ENCODE measurements around the gene FOXL3. TPM values are rescaled to one million over a fixed set of nuclear protein-coding genes. Genes with fewer than 3 reads are reported as not detected.
"Not testable (repeated sequence)": the region's sequence is repeated elsewhere in the genome, so short reads cannot be mapped to it uniquely, and the experiment has no call there.

FOXL3 gene
- total RNA-seq, 1 experiment from 2014 or later, result not detected

GRCh38 chr7:261341-262250 is 28.4 kb upstream of the FOXL3 start:
- intact Hi-C loops (cut with micrococcal nuclease; ENCODE audit: unreplicated experiment) (no loop called here), in situ Hi-C loops (cut with HindIII; ENCODE audit: low pct_unique_long_range_greater_than_20kb, low sequenced_read_pairs) (no loop called here)
- Histone ChIP-seq H3K27ac (ENCODE audit: low read length) (no peak overlapping the region), H3K27me3 (ENCODE audit: control insufficient read depth, insufficient read depth, low read length) (no peaks in the 10 kb centered on the region), H3K4me3 (ENCODE audit: low read depth in 2 of 2, low read length in 2 of 2) (no peak overlapping the region), H3K9me3 (ENCODE audit: control insufficient read depth, insufficient read depth, low read depth, low read length) (0 out of 2 replicates have a peak, but pooled peaks cover 4% of the 10 kb centered on the region), H3K36me3 (ENCODE audit: control insufficient read depth, insufficient read depth, low read length) (no peaks in the 10 kb centered on the region), H3K4me1 (ENCODE audit: control insufficient read depth, insufficient read depth, low read length) (peaks cover 1% of the 10 kb centered on the region; the same call in 1 of the 2 replicates)
- no peak for TF ChIP-seq SIN3A (IDR thresholded peaks at IDR 0.05; ENCODE audit: borderline replicate concordance, insufficient read depth, low read depth, low read length)
- TF ChIP-seq CTCF (IDR thresholded peaks at IDR 0.05), result no peak
- no peak for TF ChIP-seq POLR2AphosphoS5 (IDR thresholded peaks at IDR 0.05; ENCODE audit: low read depth, low read length)
- no peak for TF ChIP-seq TCF7L2 (IDR thresholded peaks at IDR 0.05; ENCODE audit: low read depth, low read length)
- TF ChIP-seq REST (IDR thresholded peaks at IDR 0.05; ENCODE audit: insufficient read depth in 1 of 2, low read depth in 2 of 2, low read length in 1 of 2), result no peak
- no TSS peak for BruUV-seq (replicated peaks)
- no peak for DNase-seq (ENCODE audit: low read depth, low spot score)
- no peak for ATAC-seq
- ChIA-PET CTCF (no interaction called here), POLR2A (no interaction called here)

- Histone ChIP-seq H3K4me1 (ENCODE audit: control insufficient read depth, insufficient read depth, low read length) (peaks cover 3% of the 10 kb centered on the region; the same call in 1 of the 2 replicates), H3K4me3 (ENCODE audit: low read depth in 2 of 2, low read length in 2 of 2) (no peak overlapping the region), H3K36me3 (ENCODE audit: control insufficient read depth, insufficient read depth, low read length) (no peaks in the 10 kb centered on the region), H3K9me3 (ENCODE audit: control insufficient read depth, insufficient read depth, low read depth, low read length) (0 out of 2 replicates have a peak, but pooled peaks cover 4% of the 10 kb centered on the region), H3K27me3 (ENCODE audit: control insufficient read depth, insufficient read depth, low read length) (no peaks in the 10 kb centered on the region; the same call in 1 of the 2 replicates), H3K27ac (ENCODE audit: low read length) (no peak overlapping the region)
- CTCF ChIA-PET, result no interaction called here
- POLR2A ChIA-PET, result no interaction called here
- in situ Hi-C loops (cut with HindIII; ENCODE audit: low pct_unique_long_range_greater_than_20kb, low sequenced_read_pairs) (no loop called here), intact Hi-C loops (cut with micrococcal nuclease; ENCODE audit: unreplicated experiment) (no loop called here)
- DNase-seq (ENCODE audit: low read depth, low spot score) (no peak), ATAC-seq (no peak)
- TF ChIP-seq CTCF (IDR thresholded peaks at IDR 0.05) (no peak), POLR2AphosphoS5 (IDR thresholded peaks at IDR 0.05; ENCODE audit: low read depth, low read length) (no peak), SIN3A (IDR thresholded peaks at IDR 0.05; ENCODE audit: borderline replicate concordance, insufficient read depth, low read depth, low read length) (no peak)
- BruUV-seq (replicated peaks), result no TSS peak
Observed at GRCh38 chr7:262251-262572, 27.8 kb upstream of the FOXL3 start.

- POLR2A ChIA-PET; H3K27me3 ChIP-seq (ENCODE audit: control insufficient read depth, insufficient read depth, low read length); ATAC-seq; H3K27ac ChIP-seq (ENCODE audit: low read length); BruUV-seq (replicated peaks); H3K9me3 ChIP-seq (ENCODE audit: control insufficient read depth, insufficient read depth, low read depth, low read length); in situ Hi-C loops (cut with HindIII; ENCODE audit: low pct_unique_long_range_greater_than_20kb, low sequenced_read_pairs); H3K4me3 ChIP-seq (ENCODE audit: low read depth in 2 of 2, low read length in 2 of 2); intact Hi-C loops (cut with micrococcal nuclease; ENCODE audit: unreplicated experiment); H3K4me1 ChIP-seq (ENCODE audit: control insufficient read depth, insufficient read depth, low read length); H3K36me3 ChIP-seq (ENCODE audit: control insufficient read depth, insufficient read depth, low read length): not testable (repeated sequence)
- CTCF ChIA-PET, result interaction anchor here (0.7 kb wide), 1 partner anchor 666 kb away, joined by 4 read pairs; no protein-coding TSS in a partner anchor
- peak; percentile 8 for DNase-seq (ENCODE audit: low read depth, low spot score)
Observed at GRCh38 chr7:262631-263311, 27.2 kb upstream of the FOXL3 start.

GRCh38 chr7:263483-264351 is 26.3 kb upstream of the FOXL3 start:
- H3K4me1 ChIP-seq (ENCODE audit: control insufficient read depth, insufficient read depth, low read length); intact Hi-C loops (cut with micrococcal nuclease; ENCODE audit: unreplicated experiment); H3K4me3 ChIP-seq (ENCODE audit: low read depth in 2 of 2, low read length in 2 of 2); H3K27me3 ChIP-seq (ENCODE audit: control insufficient read depth, insufficient read depth, low read length); BruUV-seq (replicated peaks); H3K36me3 ChIP-seq (ENCODE audit: control insufficient read depth, insufficient read depth, low read length); POLR2A ChIA-PET; H3K27ac ChIP-seq (ENCODE audit: low read length); DNase-seq (ENCODE audit: low read depth, low spot score); ATAC-seq; in situ Hi-C loops (cut with HindIII; ENCODE audit: low pct_unique_long_range_greater_than_20kb, low sequenced_read_pairs); H3K9me3 ChIP-seq (ENCODE audit: control insufficient read depth, insufficient read depth, low read depth, low read length): not testable (repeated sequence)
- CTCF ChIA-PET, result interaction anchor here (0.6 to 0.7 kb wide), 7 partner anchors 28 to 970 kb away, joined by 3 to 6 read pairs (median 3); no protein-coding TSS in a partner anchor

Data from Panc1 (cell line).